Panc1 (cell line): Measurements from ENCODE around the gene S100B.

Experiments
- CTCF ChIP-seq: fragments of 450-650 bp; IDR thresholded peaks from 2 replicates; pipeline ENCODE4 v1.5.1; 2017; ENCODE audit warnings: mild to moderate bottlenecking
- POLR2AphosphoS5 ChIP-seq: IDR thresholded peaks from 2 replicates; pipeline ENCODE4 v1.6.1; 2012; ENCODE audit warnings: mild to moderate bottlenecking, low read depth, low read length, moderate library complexity

DNA sequence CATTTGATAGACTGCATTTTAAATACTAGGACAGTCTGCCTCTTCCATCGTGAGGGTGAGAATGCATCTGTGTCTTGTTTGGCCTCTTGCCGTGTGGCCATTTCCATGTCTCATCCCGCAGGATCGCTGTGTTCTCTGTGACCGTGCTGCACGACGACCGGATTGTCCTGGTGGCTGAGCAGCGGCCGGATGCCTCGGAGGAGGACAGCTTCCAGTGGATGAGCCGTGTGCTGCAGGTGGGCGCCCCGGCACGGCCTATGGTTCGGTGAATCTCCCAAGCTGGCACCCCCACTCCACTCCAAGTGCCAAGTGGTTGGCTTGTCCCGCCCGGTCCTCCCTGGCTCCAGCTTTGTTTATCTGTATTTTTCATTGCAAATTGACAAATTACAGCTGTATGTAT lies 55.2 kb downstream of the S100B start:
- TF ChIP-seq POLR2AphosphoS5, result no peak
- TF ChIP-seq CTCF, result no peak
